ENCODE results near the gene ADCY5.
A peak's percentile ranks its signal among the peaks of the same experiment; 100 is the strongest.
"Not testable (repeated sequence)": the region's sequence is repeated elsewhere in the genome, so short reads cannot be mapped to it uniquely, and the experiment has no call there.

The ADCY5 gene

GRCh38 chr3:123258811-123259420 lies 190.0 kb downstream of the ADCY5 start:
- H3K4me3 ChIP-seq (ENCODE audit: low read depth, low read length), result no peak overlapping the region
- no peak for DNase-seq (ENCODE audit: low read depth)
- peak; percentile 27 for TF ChIP-seq CTCF (IDR thresholded peaks at IDR 0.05; ENCODE audit: low read depth, low read length, missing control alignments)

DNA sequence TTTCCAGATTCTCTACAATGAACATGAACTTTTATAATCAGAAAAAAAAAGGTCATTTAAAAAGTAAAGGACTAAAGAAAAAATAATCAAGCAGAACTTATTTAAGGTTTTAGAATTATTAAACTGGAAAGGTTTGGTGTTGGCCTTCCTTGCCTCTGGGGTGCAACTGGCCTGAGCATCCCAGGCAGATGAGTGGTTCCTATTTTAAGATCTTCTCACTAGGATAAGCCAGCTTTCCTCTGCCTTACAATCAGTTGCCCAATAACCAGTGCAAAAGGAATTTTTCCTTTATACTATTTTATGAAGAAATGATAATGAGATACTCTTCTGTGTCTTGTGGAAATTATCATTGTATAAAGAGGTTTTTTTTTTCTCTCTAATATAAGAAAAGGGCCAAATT lies 190.5 kb downstream of the ADCY5 start:
- no peak overlapping the region for H3K4me3 ChIP-seq (ENCODE audit: low read depth, low read length)
- TF ChIP-seq CTCF (IDR thresholded peaks at IDR 0.05; ENCODE audit: low read depth, low read length, missing control alignments), result no peak
- DNase-seq (ENCODE audit: low read depth), result no peak

- no peak overlapping the region for H3K4me3 ChIP-seq (ENCODE audit: low read depth, low read length)
- no peak for TF ChIP-seq CTCF (IDR thresholded peaks at IDR 0.05; ENCODE audit: low read depth, low read length, missing control alignments)
- DNase-seq (ENCODE audit: low read depth), result no peak
Measured at GRCh38 chr3:123256256-123256655, 192.6 kb downstream of the ADCY5 start.

DNA sequence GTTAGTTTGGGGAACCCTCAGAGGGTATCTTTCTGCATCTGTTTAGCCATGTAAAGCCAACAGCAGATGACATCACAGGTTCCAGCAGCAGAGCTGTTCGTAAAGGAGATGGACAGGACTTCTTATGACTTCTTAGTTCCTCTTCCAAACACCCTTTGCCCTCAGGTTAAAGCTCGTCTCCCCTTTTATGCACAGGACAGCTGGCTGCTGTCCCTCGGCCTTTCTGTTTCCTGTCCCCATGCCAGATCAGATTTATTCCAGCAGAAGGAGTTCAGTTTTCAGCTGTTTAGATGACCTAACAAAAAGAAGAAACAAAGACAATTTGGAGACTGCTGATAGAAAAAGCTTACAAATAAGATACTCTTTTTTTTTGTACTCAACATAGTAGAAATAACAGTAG lies 202.0 kb downstream of the ADCY5 start:
- no peak overlapping the region for H3K4me3 ChIP-seq (ENCODE audit: low read depth, low read length)
- TF ChIP-seq CTCF (IDR thresholded peaks at IDR 0.05; ENCODE audit: low read depth, low read length, missing control alignments), result no peak
- DNase-seq (ENCODE audit: low read depth), result no peak

DNA sequence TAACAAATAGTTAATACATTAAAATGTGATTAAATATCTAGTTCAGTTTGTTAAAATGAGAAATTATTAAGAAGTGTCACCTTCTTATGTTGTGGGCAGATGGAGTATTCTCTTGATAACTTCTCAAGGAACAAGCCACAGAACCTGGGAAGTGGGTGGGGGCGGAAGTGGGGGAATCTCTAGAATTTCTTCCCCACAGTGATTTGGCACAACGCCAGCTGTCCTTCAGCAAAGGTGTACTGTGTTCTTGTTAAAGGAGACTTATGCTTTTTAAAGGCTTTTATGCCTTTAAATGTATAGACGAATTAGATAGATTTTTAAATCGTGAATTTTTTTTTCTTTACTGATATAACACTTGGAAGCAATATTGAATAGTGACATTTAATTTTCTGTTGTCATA lies 204.8 kb downstream of the ADCY5 start:
- no peak for TF ChIP-seq CTCF (IDR thresholded peaks at IDR 0.05; ENCODE audit: low read depth, low read length, missing control alignments)
- DNase-seq (ENCODE audit: low read depth), result no peak
- no peak overlapping the region for H3K4me3 ChIP-seq (ENCODE audit: low read depth, low read length)

- H3K4me3 ChIP-seq (ENCODE audit: low read depth, low read length), result no peak overlapping the region
- no peak for TF ChIP-seq CTCF (IDR thresholded peaks at IDR 0.05; ENCODE audit: low read depth, low read length, missing control alignments)
- DNase-seq (ENCODE audit: low read depth), result no peak
Measured at GRCh38 chr3:123239756-123240155, 209.1 kb downstream of the ADCY5 start.

DNA sequence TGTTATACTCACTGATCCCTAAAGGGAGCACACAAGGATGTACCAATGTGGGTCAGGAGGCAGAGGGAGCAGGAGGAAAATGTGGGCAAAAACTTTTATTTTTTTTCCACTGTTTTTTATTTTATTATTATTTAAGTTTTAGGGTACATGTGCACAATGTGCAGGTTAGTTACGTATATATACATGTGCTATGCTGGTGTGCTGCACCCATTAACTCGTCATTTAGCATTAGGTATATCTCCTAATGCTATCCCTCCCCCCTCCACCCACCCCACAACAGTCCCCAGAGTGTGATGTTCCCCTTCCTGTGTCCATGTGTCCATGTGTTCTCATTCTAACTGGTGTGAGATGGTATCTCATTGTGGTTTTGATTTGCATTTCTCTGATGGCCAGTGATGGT lies 209.7 kb downstream of the ADCY5 start:
- H3K4me3 ChIP-seq (ENCODE audit: low read depth, low read length); DNase-seq (ENCODE audit: low read depth): not testable (repeated sequence)

All from GM12864 (cell line).